HepG2 (cell line): ENCODE results near the gene NBEA.

ENCODE experiments used
- CBX5 ChIP-seq: sonication (generic); formaldehyde crosslinking; IDR thresholded peaks from 2 replicates; pipeline ENCODE4 v1.4.0; 2020; ENCODE audit warnings: missing genetic modification reagents, borderline replicate concordance
- CTCF ChIP-seq: sonication (generic); formaldehyde crosslinking; IDR thresholded peaks from 2 replicates; pipeline ENCODE4 v1.5.0; 2020; ENCODE audit warnings: mild to moderate bottlenecking, missing genetic modification reagents, moderate library complexity
- FOSL1 ChIP-seq: sonication (generic); formaldehyde crosslinking; IDR thresholded peaks from 2 replicates; pipeline ENCODE4 v1.9.0; 2021; ENCODE audit warnings: missing genetic modification reagents, borderline replicate concordance
- MLX ChIP-seq: IDR thresholded peaks from 2 replicates; pipeline ENCODE4 v1.6.1; 2016
- RAD21 ChIP-seq: fragments of 450-650 bp; formaldehyde crosslinking; IDR thresholded peaks from 2 replicates; pipeline ENCODE4 v1.5.0; 2020; ENCODE audit warnings: mild to moderate bottlenecking
- SETDB1 ChIP-seq: sonication (generic); formaldehyde crosslinking; IDR thresholded peaks from 2 replicates; pipeline ENCODE4 v1.5.1; 2020; ENCODE audit warnings: missing genetic modification reagents, mild to moderate bottlenecking, borderline replicate concordance
- SMC3 ChIP-seq: IDR thresholded peaks from 2 replicates; pipeline ENCODE4 v1.6.1; 2011; ENCODE audit warnings: low read length, improper control_type of control experiment
- ZNF530 ChIP-seq: sonication (generic); formaldehyde crosslinking; IDR thresholded peaks from 2 replicates; pipeline ENCODE4 v1.5.0; 2020; ENCODE audit warnings: low read depth, mild to moderate bottlenecking, missing genetic modification reagents

- TF ChIP-seq CTCF, result no peak
- TF ChIP-seq ZNF530, result no peak
- no peak for TF ChIP-seq RAD21 (CRISPR knock-in tag)
- no peak for TF ChIP-seq SMC3
- no peak for TF ChIP-seq MLX (CRISPR knock-in tag)
- TF ChIP-seq FOSL1 (CRISPR knock-in tag), result no peak
- TF ChIP-seq CBX5 (CRISPR knock-in tag), result no peak
- no peak for TF ChIP-seq SETDB1 (CRISPR knock-in tag)
Observed at GRCh38 chr13:35534343-35534742, 592.3 kb downstream of the NBEA start.
